Measurements from ENCODE around the gene ZGRF1.
"Not testable (repeated sequence)": the region's sequence is repeated elsewhere in the genome, so short reads cannot be mapped to it uniquely, and the experiment has no call there.

ZGRF1 gene, protein sequence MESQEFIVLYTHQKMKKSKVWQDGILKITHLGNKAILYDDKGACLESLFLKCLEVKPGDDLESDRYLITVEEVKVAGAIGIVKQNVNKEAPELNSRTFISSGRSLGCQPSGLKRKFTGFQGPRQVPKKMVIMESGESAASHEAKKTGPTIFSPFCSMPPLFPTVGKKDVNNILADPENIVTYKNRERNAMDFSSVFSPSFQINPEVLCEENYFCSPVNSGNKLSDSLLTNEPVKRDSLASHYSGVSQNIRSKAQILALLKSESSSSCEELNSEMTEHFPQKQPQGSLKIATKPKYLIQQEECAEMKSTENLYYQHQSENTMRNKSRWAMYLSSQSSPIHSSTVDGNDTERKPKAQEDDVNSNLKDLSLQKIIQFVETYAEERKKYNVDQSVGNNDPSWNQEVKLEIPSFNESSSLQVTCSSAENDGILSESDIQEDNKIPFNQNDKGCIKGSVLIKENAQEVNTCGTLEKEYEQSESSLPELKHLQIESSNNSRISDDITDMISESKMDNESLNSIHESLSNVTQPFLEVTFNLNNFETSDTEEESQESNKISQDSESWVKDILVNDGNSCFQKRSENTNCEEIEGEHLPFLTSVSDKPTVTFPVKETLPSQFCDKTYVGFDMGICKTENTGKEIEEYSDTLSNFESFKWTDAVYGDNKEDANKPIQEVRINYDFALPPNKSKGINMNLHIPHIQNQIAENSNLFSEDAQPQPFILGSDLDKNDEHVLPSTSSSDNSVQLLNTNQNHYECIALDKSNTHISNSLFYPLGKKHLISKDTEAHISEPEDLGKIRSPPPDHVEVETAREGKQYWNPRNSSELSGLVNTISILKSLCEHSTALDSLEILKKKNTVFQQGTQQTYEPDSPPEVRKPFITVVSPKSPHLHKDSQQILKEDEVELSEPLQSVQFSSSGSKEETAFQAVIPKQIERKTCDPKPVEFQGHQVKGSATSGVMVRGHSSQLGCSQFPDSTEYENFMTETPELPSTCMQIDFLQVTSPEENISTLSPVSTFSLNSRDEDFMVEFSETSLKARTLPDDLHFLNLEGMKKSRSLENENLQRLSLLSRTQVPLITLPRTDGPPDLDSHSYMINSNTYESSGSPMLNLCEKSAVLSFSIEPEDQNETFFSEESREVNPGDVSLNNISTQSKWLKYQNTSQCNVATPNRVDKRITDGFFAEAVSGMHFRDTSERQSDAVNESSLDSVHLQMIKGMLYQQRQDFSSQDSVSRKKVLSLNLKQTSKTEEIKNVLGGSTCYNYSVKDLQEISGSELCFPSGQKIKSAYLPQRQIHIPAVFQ (N-terminal part only)

GRCh38 chr4:112636688-112637551 lies at the start of gene ZGRF1, which contains the start of gene LARP7:
TSS of gene ZGRF1 (minus strand) at chr4:112636909. CDS start at chr4:112633176, 3,733 bp downstream.
TSS of gene LARP7 (plus strand) at chr4:112637143. CDS start at chr4:112644670, 7,527 bp downstream.
- DNase-seq (ENCODE audit: low spot score), result peak; percentile 99

DNA sequence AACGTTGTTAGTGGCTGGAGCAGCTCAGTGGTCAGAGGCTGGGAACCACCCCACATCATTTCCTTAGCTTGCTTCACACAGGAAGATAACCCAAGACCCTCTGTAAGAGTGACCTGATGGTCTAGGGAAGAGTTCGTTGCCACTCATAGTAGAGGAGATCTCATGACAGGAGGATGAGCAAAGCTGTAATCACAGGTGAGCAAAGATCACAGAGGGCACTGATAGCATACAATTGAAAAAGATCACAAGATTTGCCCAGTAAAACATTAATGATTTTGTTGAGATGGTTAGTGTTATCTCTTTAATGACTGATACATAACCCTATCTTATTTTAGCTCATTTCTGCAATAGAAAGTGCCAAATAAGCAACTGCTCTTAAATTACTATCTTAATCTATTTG lies 44.3 kb upstream of the ZGRF1 start:
- DNase-seq (ENCODE audit: low spot score), result no peak

GRCh38 chr4:112677519-112678091 lies 40.9 kb upstream of the ZGRF1 start:
- no peak for DNase-seq (ENCODE audit: low spot score)

- no peak for DNase-seq (ENCODE audit: low spot score)
Observed at GRCh38 chr4:112674376-112674775, 37.7 kb upstream of the ZGRF1 start.

- no peak for DNase-seq (ENCODE audit: low spot score)
Observed at GRCh38 chr4:112673686-112674085, 37.0 kb upstream of the ZGRF1 start.

GRCh38 chr4:112673076-112673475 lies 36.4 kb upstream of the ZGRF1 start:
- no peak for DNase-seq (ENCODE audit: low spot score)

DNA sequence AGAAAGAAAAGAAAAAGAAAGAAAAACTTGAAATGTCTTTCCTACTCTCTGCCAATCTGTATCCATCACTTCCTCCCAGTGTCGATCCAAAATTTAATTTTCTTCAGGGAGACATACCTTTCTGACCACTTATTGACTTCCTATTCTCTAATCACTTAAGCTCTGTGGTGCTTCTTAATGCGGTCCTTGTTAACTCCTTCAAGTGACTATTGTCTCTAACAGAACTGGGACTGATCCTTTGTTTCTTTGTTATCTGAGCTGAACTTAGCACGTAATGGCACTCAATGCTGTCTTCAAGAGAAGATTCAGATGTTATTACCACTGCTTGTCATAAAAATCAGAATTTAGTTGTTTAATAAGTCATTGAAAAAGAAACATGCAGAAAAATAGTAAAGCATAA lies 31.4 kb upstream of the ZGRF1 start:
- DNase-seq (ENCODE audit: low spot score), result no peak

DNA sequence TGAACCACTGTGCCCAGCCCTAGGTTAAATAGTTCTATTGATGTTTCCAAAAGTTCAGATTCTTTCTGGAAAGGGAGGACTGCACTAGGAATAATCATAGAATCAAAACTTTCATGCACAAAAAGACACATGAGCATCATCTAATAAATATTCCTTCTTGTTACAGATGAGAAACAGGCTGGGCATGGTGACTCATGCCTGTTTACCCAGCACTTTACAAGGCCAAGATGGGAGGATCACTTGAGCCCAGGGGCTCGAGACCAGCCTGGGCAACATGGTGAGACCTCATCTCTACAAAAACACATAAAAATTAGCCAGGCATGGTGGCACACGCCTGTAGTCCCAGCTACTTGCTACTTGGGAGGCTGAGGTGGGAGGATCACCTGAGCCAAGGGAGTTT lies 27.9 kb upstream of the ZGRF1 start:
- no peak for DNase-seq (ENCODE audit: low spot score)

- DNase-seq (ENCODE audit: low spot score), result not testable (repeated sequence)
Observed at GRCh38 chr4:112656115-112656514, 19.4 kb upstream of the ZGRF1 start.

DNA sequence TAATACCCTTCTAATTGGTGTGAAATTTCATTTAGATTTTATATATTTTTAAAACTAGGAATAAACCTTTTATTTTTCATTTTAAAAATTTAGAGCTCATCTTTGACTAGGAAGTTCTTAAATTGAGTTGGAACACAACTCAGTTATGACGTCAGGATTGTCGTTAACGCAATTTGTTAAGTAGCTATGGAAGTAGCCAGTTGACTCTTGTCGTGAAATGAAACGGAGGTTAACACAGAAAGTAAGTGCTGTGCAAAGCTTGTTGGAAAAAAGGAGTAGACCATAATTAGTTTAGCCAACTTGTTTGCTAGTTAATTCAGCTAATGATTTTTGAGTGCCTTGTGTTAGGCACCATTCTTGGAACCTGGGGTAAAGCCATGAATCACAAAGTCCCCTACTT lies 18.6 kb upstream of the ZGRF1 start:
- no peak for DNase-seq (ENCODE audit: low spot score)

- no peak for DNase-seq (ENCODE audit: low spot score)
Observed at GRCh38 chr4:112652216-112652615, 15.5 kb upstream of the ZGRF1 start.

- DNase-seq (ENCODE audit: low spot score), result no peak
Observed at GRCh38 chr4:112651641-112652040, 14.9 kb upstream of the ZGRF1 start.

DNA sequence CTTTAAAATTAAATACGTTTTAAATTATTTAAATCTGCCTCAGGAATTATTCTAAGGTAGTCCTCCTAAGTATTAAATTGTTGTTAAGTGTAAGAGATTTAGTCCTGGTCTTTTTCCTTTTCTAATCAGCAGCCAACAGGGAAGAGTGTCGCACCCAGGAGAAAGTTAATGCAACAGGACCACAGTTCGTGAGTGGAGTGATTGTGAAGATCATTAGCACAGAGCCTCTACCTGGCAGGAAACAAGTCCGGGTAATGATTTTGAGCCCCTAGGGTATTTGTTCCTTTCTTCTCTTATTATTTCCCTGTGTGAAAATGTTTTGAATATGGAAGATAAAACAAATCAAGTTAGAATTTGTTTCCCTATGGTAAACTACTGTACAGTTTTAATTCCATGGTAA lies 13.6 kb upstream of the ZGRF1 start:
- no peak for DNase-seq (ENCODE audit: low spot score)

DNA sequence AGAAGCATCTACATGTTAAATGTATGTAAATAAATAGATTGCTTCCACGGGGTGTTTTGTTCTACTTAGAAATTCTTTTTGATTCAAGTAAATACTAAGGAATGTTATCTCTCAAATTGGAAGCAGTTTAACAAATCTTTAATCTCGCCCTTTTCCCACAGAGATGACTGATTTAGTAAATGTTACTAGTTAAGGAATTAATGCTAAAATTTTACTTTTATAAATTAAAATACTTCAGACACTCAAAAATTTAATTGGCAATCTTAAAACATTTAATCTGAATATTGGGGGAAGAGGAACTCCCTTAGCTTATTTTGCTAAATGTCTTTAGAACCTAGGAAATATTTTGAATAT lies 12.3 kb upstream of the ZGRF1 start:
- no peak for DNase-seq (ENCODE audit: low spot score)

GRCh38 chr4:112648263-112649054 lies 11.8 kb upstream of the ZGRF1 start:
- no peak for DNase-seq (ENCODE audit: low spot score)

- DNase-seq (ENCODE audit: low spot score), result no peak
Observed at GRCh38 chr4:112647785-112648184, 11.1 kb upstream of the ZGRF1 start.

- DNase-seq (ENCODE audit: low spot score), result no peak
Observed at GRCh38 chr4:112646632-112647537, 10.2 kb upstream of the ZGRF1 start.

DNA sequence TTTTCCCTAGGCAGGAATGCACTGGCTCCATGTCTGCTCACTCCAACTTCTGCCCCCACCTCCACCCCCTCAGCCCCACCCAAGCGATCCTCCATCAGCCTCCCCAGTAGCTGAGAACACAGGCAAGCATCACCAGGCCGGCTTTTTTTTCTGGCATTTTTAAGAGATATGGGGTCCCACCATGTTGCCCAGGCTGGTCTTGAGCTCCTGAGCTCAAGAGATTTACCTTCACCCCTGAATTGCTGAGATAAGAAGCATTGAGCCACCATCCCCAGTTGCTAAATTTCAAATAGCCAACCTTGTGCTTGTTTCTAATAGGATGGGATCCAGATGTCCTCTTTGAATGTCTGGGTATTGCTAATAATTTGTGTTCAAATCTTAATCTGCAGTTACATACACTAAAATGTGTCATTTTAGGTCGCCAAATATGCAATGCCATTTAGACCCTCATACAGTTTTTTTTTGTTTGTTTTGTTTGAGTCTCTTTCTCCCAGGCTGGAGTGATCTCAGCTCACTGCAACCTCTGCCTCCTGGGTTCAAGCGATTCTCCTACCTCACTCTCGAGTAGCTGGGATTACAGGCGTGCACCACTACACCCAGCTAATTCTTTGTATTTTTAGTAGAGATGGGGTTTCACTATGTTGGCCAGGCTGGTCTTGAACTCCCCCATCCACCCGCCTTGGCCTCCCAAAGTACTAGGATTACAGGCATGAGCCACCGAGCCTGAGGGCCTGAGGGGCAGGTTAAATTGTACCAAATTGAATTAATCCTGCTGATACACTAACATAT lies 9.0 kb upstream of the ZGRF1 start:
- DNase-seq (ENCODE audit: low spot score), result no peak
